Measurements from ENCODE around the gene TUBG1. TPM values are rescaled to one million over a fixed set of nuclear protein-coding genes. Genes with fewer than 3 reads are reported as not detected.

The TUBG1 gene
- total RNA-seq, 1 donor, result 52.2 TPM

GRCh38 chr17:42660692-42661345 is 51.3 kb downstream of the TUBG1 start:
- no peak overlapping the region for H3K4me3 ChIP-seq (ENCODE audit: low read depth, low read length)
- TF ChIP-seq CTCF (IDR thresholded peaks at IDR 0.05; ENCODE audit: insufficient read depth, low read depth, low read length), result no peak
- DNase-seq (ENCODE audit: low read depth), result peak; percentile 88

Other genes starting within 250 kb of the TUBG1 start
- 113 and 180 TPM in 2 replicates for gene STAT3, start 221.2 kb upstream of the TUBG1 start, total RNA-seq
- gene CAVIN1, start 186.4 kb upstream of the TUBG1 start, total RNA-seq, result 988 and 1,007 TPM in 2 replicates
- gene ATP6V0A1, start 150.8 kb upstream of the TUBG1 start, total RNA-seq, result 66.4 and 82.5 TPM in 2 replicates
- 28.5 and 35.1 TPM in 2 replicates for gene NAGLU, start 73.4 kb upstream of the TUBG1 start, total RNA-seq
- gene HSD17B1, start 56.8 kb upstream of the TUBG1 start, total RNA-seq, result 3.5 and 11.9 TPM in 2 replicates
- 18.0 and 22.0 TPM in 2 replicates for gene COASY, start 47.5 kb upstream of the TUBG1 start, total RNA-seq
- gene MLX, start 42.6 kb upstream of the TUBG1 start, total RNA-seq, result 31.2 and 47.5 TPM in 2 replicates
- gene PSMC3IP, start 32.0 kb upstream of the TUBG1 start, total RNA-seq, result 3.9 and 4.8 TPM in 2 replicates
- gene RETREG3, start 309 bp upstream of the TUBG1 start, total RNA-seq, result 59.9 and 80.3 TPM in 2 replicates
- gene TUBG2, start 49.6 kb downstream of the TUBG1 start, total RNA-seq, result 11.7 and 13.2 TPM in 2 replicates
- 13.8 and 15.1 TPM in 2 replicates for gene PLEKHH3, start 67.3 kb downstream of the TUBG1 start, total RNA-seq
- gene CCR10, start 72.2 kb downstream of the TUBG1 start, total RNA-seq, result 4.5 and 6.5 TPM in 2 replicates
- 45.4 and 60.5 TPM in 2 replicates for gene CNTNAP1, start 72.8 kb downstream of the TUBG1 start, total RNA-seq
- 16.8 and 22.0 TPM in 2 replicates for gene EZH1, start 135.4 kb downstream of the TUBG1 start, total RNA-seq
- gene RAMP2, start 151.5 kb downstream of the TUBG1 start, total RNA-seq, result not detected in 2 replicates
- 52.2 and 53.1 TPM in 2 replicates for gene VPS25, start 163.8 kb downstream of the TUBG1 start, total RNA-seq
- 1.3 and 3.9 TPM in 2 replicates for gene WNK4, start 170.9 kb downstream of the TUBG1 start, total RNA-seq
- 52.2 and 66.4 TPM in 2 replicates for gene COA3, start 189.0 kb downstream of the TUBG1 start, total RNA-seq
- gene CNTD1, start 189.2 kb downstream of the TUBG1 start, total RNA-seq, result 0.32 TPM in 1 of 2 replicates, not detected in the other
- gene BECN1, start 214.6 kb downstream of the TUBG1 start, total RNA-seq, result 70.2 and 90.2 TPM in 2 replicates
- gene PSME3, start 223.7 kb downstream of the TUBG1 start, total RNA-seq, result 102 and 130 TPM in 2 replicates
- 0.43 and 0.64 TPM in 2 replicates for gene AOC2, start 234.9 kb downstream of the TUBG1 start, total RNA-seq
- gene AOC3, start 241.5 kb downstream of the TUBG1 start, total RNA-seq, result under 0.01 and 0.32 TPM in 2 replicates